IMR-90 (cell line): ENCODE data around the gene LRRC42. TPM values are rescaled to one million over a fixed set of nuclear protein-coding genes. Genes with fewer than 3 reads are reported as not detected.

Experiments used
- ATAC-seq: fragments of 200-7000 bp; cut with Tn5 transposase; 2 replicates; pipeline ENCODE4 v1.9.1; 2020; ENCODE audit warnings: low read depth, mild to moderate bottlenecking, moderate library complexity
- BruUV-seq: library from RNA; stranded (reverse); fragments of 400-500 nt; replicated peaks from 2 replicates; lab custom pipeline; 2021; lab: Mats Ljungman, UMichigan
- CTCF ChIA-PET: fragments of 300-600 bp; formaldehyde crosslinking; extraction: SDS; loops from one replicate; lab custom pipeline; 2021; ENCODE audit warnings: antibody characterized with exemption; lab: Yijun Ruan, JAX
- POLR2A ChIA-PET: fragments of 300-600 bp; sonication (Branson Sonifier 250); formaldehyde crosslinking; loops from one replicate; lab custom pipeline; 2022; ENCODE audit warnings: antibody characterized with exemption; ENCODE audit not compliant: unreplicated experiment; lab: Charles Lee
- DNase-seq: peaks from one replicate; pipeline ENCODE4 v3.0.0; 2013
- H2AFZ ChIP-seq: replicated peaks from 2 replicates; pipeline ENCODE3; 2013; ENCODE audit warnings: low read length, mild to moderate bottlenecking; ENCODE audit not compliant: poor library complexity
- H2AK5ac ChIP-seq: 2 replicates; pipeline ENCODE4 v1.6.1; 2013; ENCODE audit warnings: low read depth, low read length, inconsistent platforms
- H2AK9ac ChIP-seq: replicated peaks from 2 replicates; pipeline ENCODE3; 2013; ENCODE audit warnings: mild to moderate bottlenecking, low read depth, low read length, moderate library complexity; ENCODE audit not compliant: poor library complexity
- H2BK120ac ChIP-seq: 2 replicates; pipeline ENCODE4 v1.6.1; 2013; ENCODE audit warnings: low read depth, low read length, inconsistent platforms
- H2BK15ac ChIP-seq: 3 replicates; pipeline ENCODE4 v1.6.1; 2013; ENCODE audit warnings: low read depth, low read length, inconsistent platforms
- H2BK20ac ChIP-seq: 2 replicates; pipeline ENCODE4 v1.6.1; 2013; ENCODE audit warnings: low read depth, mild to moderate bottlenecking, inconsistent platforms, low read length, moderate library complexity
- H2BK5ac ChIP-seq: 2 replicates; pipeline ENCODE4 v1.6.1; 2013; ENCODE audit warnings: mild to moderate bottlenecking, low read depth, low read length, inconsistent platforms; ENCODE audit not compliant: poor library complexity, severe bottlenecking
- H3K14ac ChIP-seq: replicated peaks from 2 replicates; pipeline ENCODE4 v1.6.1; 2013; ENCODE audit warnings: low read depth, low read length, inconsistent platforms
- H3K18ac ChIP-seq: 2 replicates; pipeline ENCODE4 v1.6.1; 2013; ENCODE audit warnings: low read depth, low read length, control low read depth
- H3K23ac ChIP-seq: 2 replicates; pipeline ENCODE4 v1.6.1; 2013; ENCODE audit warnings: low read depth, low read length, inconsistent platforms
- H3K27ac ChIP-seq: 2 replicates; pipeline ENCODE4 v1.5.1; 2013; ENCODE audit warnings: mild to moderate bottlenecking, control low read depth, low read length; ENCODE audit not compliant: insufficient read depth
- H3K27me3 ChIP-seq: 2 replicates; pipeline ENCODE4 v1.6.1; 2013; ENCODE audit warnings: low read length; ENCODE audit not compliant: control insufficient read depth, insufficient read depth
- H3K36me3 ChIP-seq: 2 replicates; pipeline ENCODE4 v1.6.1; 2013; ENCODE audit warnings: low read length, mixed read lengths; ENCODE audit not compliant: control insufficient read depth, insufficient read depth
- H3K4ac ChIP-seq: 2 replicates; pipeline ENCODE4 v1.6.1; 2013; ENCODE audit warnings: low read depth, low read length, inconsistent platforms
- H3K4me1 ChIP-seq: 2 replicates; pipeline ENCODE4 v1.6.1; 2013; ENCODE audit warnings: low read length, mixed read lengths; ENCODE audit not compliant: control insufficient read depth, insufficient read depth
- H3K4me2 ChIP-seq: 2 replicates; pipeline ENCODE4 v1.6.1; 2013; ENCODE audit warnings: low read depth, mild to moderate bottlenecking, control low read depth, low read length, moderate library complexity
- H3K4me3 ChIP-seq: 2 replicates; pipeline ENCODE4 v1.5.1; 2013; ENCODE audit warnings: low read depth, mild to moderate bottlenecking, control low read depth, low read length, moderate library complexity; ENCODE audit not compliant: insufficient read depth
- H3K56ac ChIP-seq: 2 replicates; pipeline ENCODE4 v1.6.1; 2013; ENCODE audit warnings: low read length, inconsistent platforms; ENCODE audit not compliant: insufficient read depth; ENCODE audit errors: extremely low read depth
- H3K79me1 ChIP-seq, 2 experiments: 2 replicates each; pipeline ENCODE4 v1.6.1; 2013; ENCODE audit warnings: low read length in 2 of 2, inconsistent platforms in 1 of 2, low read depth in 1 of 2
- H3K9ac ChIP-seq: 2 replicates; pipeline ENCODE4 v1.6.1; 2013; ENCODE audit warnings: low read depth, low read length, control low read depth
- H3K9me1 ChIP-seq: 2 replicates; pipeline ENCODE4 v1.6.1; 2013; ENCODE audit warnings: low read length, inconsistent platforms; ENCODE audit not compliant: insufficient read depth
- H3K9me3 ChIP-seq: 2 replicates; pipeline ENCODE4 v1.6.1; 2013; ENCODE audit warnings: low read length; ENCODE audit not compliant: control insufficient read depth, insufficient read depth
- H4K20me1 ChIP-seq: 2 replicates; pipeline ENCODE4 v1.6.1; 2013; ENCODE audit warnings: low read length, inconsistent platforms; ENCODE audit not compliant: insufficient read depth
- H4K5ac ChIP-seq: 2 replicates; pipeline ENCODE4 v1.6.1; 2013; ENCODE audit warnings: mild to moderate bottlenecking, low read depth, low read length, control low read depth
- H4K8ac ChIP-seq, 2 experiments: 2 replicates each; pipeline ENCODE4 v1.6.1; 2013; ENCODE audit warnings: low read depth in 2 of 2, low read length in 2 of 2, control low read depth in 1 of 2, inconsistent platforms in 1 of 2
- H4K91ac ChIP-seq: 2 replicates; pipeline ENCODE4 v1.6.1; 2013; ENCODE audit warnings: low read depth, low read length, inconsistent platforms; ENCODE audit not compliant: insufficient read depth
- CEBPB ChIP-seq: IDR thresholded peaks from 2 replicates; pipeline ENCODE4 v1.6.1; 2012; ENCODE audit warnings: low read depth, low read length, improper control_type of control experiment
- ELK1 ChIP-seq: fragments of 150-350 bp; IDR thresholded peaks from 2 replicates; pipeline ENCODE4 v1.6.1; 2016; ENCODE audit warnings: low read depth, mild to moderate bottlenecking, low read length, moderate library complexity, borderline replicate concordance
- WGBS, 2 experiments: methylation state at CpG; one replicate each; pipeline versions ENCODE4 v1.1.5 to v1.1.7; 2013; ENCODE audit warnings: missing lambda C conversion rate in 2 of 2; ENCODE audit not compliant: insufficient read length in 1 of 2; ENCODE audit errors: extremely low coverage in 2 of 2; 5-methylcytosine and 5-hydroxymethylcytosine counted together
- dilution Hi-C: fragments of 300-500 bp; cut with HindIII; formaldehyde crosslinking; loops from one replicate; pipeline ENCODE4 v1.14.3; 2018; ENCODE audit warnings: low sequenced_read_pairs; ENCODE audit not compliant: unreplicated experiment
- in situ Hi-C: fragments of 300-500 bp; cut with MboI; formaldehyde crosslinking; loops from 3 replicates; pipeline ENCODE4 v1.14.3; 2019; ENCODE audit warnings: low sequenced_read_pairs, inconsistent platforms, mixed read lengths
- intact Hi-C: fragments of 100-400 bp; cut with micrococcal nuclease; formaldehyde crosslinking; loops from 2 replicates; pipeline ENCODE4 v1.10.0; 2022
- polyA plus RNA-seq, 3 experiments: library from polyadenylated mRNA; depleted of rRNA; stranded (reverse); fragments of >200 nt; gene quantifications; 2 replicates each; pipeline ENCODE4 v1.2.3, GENCODE V29; 2012; ENCODE audit warnings: low replicate concordance in 1 of 3
- total RNA-seq: library from RNA; depleted of rRNA; stranded (reverse); fragments of >200 nt; gene quantifications from 2 replicates; pipeline ENCODE4 v1.2.3, GENCODE V29; 2012

LRRC42 gene
- total and polyA plus RNA-seq, 2 of the 4 experiments (the other 2 are of a cell fraction) = 39.9 to 47.5 TPM

GRCh38 chr1:53995683-53996082 is 49.5 kb downstream of the LRRC42 start:
- POLR2A ChIA-PET = no interaction called here
- peaks cover 2% of the 10 kb centered on the region; the same call in 1 of the 2 replicates for H3K27me3 ChIP-seq
- intact Hi-C loops = no loop called here
- no peak overlapping the region for H3K56ac ChIP-seq
- WGBS, 2 experiments = no CpG with 5 or more reads among the region's 1 CpG
- BruUV-seq = no TSS peak
- no peak for ATAC-seq
- H3K9me3 ChIP-seq = no peaks in the 10 kb centered on the region
- H3K4me3 ChIP-seq = no peak overlapping the region
- no peaks in the 10 kb centered on the region for H4K20me1 ChIP-seq
- no peak overlapping the region for H2AK5ac ChIP-seq
- H3K14ac ChIP-seq = no peak overlapping the region
- no peaks in the 10 kb centered on the region for H3K36me3 ChIP-seq
- no peak overlapping the region for H4K91ac ChIP-seq
- H3K4ac ChIP-seq = no peak overlapping the region
- no peak overlapping the region for H4K8ac ChIP-seq
- no peak overlapping the region for H4K5ac ChIP-seq
- no peak overlapping the region for H3K4me2 ChIP-seq
- H2BK20ac ChIP-seq = no peak overlapping the region
- H3K18ac ChIP-seq = no peak overlapping the region
- H2BK15ac ChIP-seq = no peak overlapping the region
- in situ Hi-C loops = no loop called here
- no peak overlapping the region for H3K9ac ChIP-seq
- no peak overlapping the region for H3K23ac ChIP-seq
- no peaks in the 10 kb centered on the region for H3K4me1 ChIP-seq
- CTCF ChIA-PET = interaction anchor here (0.6 kb wide), 1 partner anchor 17 kb away, joined by 3 read pairs; no protein-coding TSS in a partner anchor
- no peak overlapping the region for H2BK120ac ChIP-seq
- H3K79me1 ChIP-seq = no peaks in the 10 kb centered on the region
- H2AFZ ChIP-seq = no peak overlapping the region
- no peak for DNase-seq
- no peak overlapping the region for H2BK5ac ChIP-seq
- H3K9me1 ChIP-seq = no peaks in the 10 kb centered on the region
- no peak overlapping the region for H2AK9ac ChIP-seq
- dilution Hi-C loops = no loop called here
- TF ChIP-seq CEBPB (peak; percentile 66), ELK1 (no peak)
- no peak overlapping the region for H3K27ac ChIP-seq
